Putamen (tissue), 1 donor: ENCODE results near the gene WIPI1.

ENCODE experiments used
- DNase-seq: peaks from one replicate; pipeline ENCODE4 v3.0.0-alpha.2; 2016; ENCODE audit warnings: low spot score

WIPI1 gene

DNA sequence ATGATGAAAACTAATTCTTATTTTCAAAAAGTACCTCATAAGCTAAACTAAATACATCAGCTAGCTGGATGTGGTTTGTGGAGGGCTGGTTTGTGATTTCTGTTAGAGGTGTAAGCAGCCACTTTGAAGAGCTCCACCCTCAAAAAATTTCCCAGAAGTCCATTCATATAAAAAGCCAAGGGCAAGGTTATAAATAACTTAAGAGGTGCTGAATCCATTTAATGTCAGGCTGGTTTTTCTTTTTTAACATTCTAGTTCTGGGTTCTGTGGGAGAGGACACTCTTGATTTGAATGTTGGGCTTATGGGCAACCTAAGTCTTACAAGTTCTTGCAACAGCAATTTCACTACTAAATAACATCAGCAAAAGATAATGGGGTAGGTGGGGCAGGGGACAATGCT is 3.4 kb upstream of the WIPI1 start:
- no peak for DNase-seq

DNA sequence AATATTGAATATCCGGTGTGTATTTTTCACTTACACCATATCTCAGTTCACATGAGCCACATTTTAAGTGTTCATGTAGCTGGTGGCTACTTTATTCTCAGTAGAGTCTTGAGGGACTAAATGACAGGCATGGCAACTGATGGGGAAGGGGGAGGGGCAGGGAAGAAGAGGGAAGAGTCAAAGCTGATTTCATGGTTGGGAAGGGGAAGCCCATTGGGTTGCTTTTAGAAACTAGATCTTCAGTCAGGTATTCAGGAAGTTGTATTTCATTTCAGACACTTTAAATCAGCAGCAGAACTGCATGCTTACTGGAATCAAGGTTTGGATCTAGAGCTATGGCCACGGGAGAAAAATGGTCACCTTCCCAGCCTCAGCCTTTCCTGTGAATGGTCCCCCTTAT is 2.9 kb upstream of the WIPI1 start:
- DNase-seq = no peak

DNA sequence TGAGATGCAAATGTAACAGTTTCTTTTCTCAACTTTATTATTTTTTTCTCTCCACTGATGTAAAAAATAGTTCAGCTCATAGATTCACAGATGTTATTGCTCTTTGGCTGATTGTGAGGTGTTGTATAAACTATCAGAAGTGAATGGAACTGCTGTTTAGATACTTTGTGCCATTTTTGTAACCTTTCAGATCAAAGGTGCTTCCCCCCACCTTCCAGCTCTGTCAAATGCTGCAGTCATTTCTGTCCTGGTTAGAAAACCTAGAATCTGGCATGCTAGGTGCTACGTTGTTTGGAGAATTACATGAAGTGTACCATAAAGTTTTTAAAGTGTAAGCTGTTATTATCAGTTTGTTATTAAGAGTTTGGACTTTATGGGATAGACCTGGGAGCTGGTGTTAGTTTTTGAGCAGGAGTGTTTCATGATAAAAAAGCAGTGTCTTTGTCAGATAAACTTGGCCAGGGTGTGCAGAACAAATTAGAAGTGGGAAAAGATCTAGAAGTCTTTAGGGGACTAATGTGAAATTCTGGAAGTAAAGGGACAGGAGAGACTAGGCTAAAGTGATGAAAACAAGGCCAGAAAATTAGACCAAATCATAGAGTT is 1.8 kb upstream of the WIPI1 start:
- DNase-seq = no peak

DNA sequence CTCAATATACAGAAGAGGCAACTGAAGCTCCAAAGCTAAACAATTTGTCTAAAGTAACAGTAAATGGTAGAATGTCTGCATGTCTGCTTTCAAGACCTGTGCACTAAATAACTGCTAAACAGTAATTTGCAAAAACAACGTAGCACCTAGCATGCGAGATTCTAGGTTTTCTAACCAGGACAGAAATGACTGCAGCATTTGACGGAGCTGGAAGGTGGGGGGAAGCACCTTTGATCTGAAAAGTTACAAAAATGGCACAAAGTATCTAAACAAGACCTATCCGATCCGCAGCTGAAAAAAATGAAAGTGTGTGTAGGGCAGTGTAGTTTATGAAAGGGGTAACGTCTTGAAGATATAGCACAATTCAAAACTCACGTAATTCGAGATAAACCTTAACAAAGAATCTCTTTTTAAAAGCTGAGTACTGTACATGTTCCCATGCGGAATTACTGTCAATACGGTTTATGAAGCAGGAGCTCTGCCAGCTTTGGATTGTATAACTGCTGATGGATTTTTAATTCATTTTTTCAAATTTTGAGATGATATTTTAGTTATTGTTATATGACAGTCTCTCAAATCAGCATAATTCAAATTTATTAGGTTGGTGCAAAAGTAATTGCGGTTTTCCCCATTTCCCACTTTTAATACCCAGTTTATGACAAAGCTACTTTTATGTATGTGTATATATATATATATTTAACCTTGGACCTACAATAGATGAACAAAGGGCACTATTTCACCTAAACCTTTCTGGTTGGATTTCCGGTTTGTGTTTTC is 1.2 kb upstream of the WIPI1 start:
- DNase-seq = no peak

DNA sequence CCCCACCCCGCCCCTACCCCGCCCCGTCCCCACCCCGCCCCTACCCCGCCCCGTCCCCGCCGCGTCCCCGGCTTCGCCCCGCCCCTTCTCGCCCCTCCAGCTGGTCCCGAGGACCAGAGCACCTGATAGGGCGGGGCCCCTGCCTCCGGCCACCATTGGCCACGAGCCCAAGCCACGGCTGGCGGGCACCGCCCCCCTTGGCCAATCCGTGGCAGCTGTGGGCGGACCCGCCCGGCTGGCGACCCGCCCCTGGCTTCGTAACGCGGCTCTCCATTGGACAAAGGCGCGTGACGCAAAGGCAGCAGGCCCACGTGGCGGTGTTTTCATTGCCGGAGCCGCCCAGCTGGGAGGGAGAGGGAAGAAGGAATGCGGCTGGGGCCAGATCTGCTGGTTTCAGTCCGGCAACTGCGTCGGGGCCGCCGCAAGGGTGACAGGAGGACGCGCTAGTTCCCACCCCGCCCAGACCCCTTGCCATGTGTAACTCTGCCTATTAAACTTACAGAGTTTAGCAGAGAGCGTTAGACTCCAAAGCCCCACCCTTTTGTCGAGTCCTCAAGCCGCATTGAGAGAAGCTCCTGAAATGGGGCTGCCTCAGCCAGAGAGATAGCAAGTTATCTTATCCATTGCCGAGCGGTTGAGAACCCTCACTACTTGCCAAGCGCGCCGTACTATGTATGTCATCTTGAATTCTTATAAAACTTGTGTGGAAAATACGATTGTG is 403 bp upstream of the WIPI1 start:
- peak; percentile 99 for DNase-seq

DNA sequence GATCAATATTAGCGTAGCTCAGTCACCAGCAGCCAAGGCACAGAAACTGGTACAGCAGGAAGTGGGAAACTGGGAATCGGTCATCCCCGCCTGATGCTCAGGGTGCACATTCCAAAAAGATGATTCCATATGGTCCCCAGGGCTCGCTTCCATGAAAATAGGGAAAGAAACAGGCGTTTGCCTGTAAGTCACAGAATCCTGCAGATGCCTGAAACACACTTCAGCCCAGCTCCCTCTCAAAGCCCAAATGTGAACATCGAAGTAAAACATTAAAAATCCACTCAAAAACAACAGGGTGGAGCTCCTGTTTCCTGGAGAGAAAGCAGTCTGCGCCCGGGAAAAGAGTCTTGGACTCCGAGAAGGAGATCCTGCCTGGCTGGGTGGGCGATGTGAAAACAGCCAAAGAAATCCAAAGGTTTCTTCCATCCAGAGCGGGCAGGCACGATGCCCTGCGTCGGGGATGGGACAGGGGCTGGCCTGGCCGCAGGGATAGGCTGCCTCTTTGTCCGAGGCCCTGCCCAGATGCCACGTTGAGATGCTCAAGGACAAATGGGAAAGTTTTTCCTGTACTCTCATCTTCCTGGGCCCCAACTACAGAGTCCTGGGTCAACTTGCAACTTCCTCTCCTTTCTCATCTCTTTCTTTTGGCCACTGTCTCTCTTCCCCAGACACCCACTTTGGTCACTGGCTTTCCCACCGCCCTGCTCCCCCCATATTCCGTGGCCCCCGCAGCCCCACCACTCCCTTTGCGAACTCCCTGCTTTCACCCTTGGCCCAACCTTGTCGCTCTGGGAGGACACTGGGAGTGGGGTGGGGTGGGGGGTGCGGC is 743 bp downstream of the WIPI1 start:
- DNase-seq = peak; percentile 74

DNA sequence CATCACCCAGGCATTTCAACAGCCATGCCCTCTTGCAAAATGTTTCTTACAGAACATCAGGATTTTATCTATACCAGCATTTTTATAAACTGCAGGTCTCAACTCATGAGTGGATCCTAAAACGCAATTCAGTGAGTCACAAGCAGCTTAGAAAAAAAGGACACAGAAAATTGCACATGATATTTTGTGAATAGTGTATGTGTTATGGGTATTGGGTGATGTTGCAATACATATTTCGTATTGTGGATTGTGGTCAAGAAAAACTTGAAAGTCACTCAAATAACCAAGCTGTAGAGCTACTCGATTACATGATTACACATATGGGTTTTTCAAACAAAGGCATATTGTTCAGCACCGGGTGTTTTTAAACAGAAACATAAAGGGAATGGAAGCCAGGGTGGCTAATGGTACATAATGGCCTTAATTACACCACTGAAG is 1.4 kb downstream of the WIPI1 start:
- DNase-seq = no peak

DNA sequence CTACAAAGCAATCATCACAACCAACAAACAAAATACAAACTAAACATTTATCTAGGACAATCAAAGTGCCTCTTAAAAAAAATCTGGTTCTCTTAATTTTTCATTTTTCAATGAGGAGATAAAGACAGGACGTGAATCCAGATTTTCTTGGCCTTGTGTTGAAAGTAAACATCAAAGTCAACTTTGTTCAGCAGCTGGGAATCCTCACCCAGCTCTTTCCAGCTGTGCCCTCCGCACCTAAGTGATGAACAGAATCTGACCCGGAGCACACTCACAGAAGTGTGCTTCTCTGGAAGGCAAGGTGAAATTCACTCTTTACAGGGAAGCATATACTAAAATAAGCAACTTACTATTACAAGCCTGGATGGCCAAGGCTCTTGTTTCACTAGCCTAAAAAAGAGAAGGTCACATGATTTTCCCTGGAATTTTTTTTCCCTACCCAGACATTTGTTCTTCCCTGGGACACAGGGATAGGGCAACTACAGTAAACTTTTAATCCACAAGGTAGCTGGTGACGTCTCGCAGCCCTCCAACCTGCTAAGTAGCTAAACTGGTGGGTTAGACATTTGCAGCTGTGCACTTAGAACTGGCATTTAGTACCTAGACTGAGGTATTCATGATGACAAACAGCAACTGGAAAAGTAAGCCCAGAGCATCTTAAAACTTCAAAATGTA is 3.2 kb downstream of the WIPI1 start:
- no peak for DNase-seq

DNA sequence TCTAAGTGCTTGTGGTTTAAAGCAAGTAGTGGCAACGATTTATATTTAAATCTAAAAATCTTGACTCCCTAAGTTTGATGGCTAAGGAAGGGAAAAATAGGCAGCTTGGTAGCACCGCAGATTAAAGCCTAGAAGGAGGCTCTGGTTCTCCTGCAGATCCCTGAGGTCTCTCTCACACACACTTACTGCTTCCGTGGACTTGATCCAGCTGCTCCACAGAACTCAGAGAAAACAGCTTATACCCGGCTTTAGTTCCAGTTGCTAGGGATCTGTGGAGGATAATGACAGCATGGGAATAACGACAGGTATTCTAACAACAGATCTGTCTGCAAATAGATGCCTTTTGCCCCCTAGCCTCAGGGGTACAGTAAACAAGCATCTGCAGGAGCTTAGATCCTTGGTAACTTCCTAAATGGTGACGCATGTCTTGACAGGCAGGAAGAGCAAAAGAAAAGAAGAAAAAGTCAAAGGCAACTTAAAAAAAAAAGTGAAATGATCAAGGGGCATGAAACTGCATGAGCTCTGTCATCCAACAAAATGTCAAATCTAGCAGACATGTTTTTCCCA is 4.5 kb downstream of the WIPI1 start:
- no peak for DNase-seq

DNA sequence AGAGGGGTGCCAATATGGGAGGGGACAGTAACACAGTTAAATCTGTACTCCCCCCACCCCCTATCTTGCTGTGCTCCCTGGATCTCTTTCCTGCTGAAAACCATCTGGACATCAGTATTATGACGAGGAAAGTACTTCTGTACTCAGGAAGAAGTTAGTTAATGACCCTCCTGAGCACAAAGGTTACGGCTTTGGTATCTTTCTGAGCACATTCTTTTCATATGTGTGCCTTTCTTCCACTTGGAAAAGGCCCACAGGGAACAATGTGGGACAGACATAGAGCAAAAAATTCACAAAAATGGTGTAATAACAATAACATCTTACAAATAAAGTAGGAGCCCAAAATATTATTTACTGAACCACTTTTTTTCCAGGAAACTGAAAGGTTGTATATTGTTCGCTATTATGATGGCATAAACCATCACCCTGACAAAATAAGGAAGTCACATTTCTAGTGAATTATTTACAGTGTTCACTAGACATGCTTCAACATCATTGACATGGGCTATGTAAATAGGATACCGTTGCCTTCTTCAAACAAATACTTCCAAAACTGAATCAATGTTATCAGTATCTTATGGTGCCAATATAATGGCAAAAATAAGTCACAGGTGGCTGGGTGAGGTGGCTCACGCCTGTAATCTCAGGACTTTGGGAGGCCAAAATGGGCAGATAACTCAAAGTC is 5.5 kb downstream of the WIPI1 start:
- no peak for DNase-seq

DNA sequence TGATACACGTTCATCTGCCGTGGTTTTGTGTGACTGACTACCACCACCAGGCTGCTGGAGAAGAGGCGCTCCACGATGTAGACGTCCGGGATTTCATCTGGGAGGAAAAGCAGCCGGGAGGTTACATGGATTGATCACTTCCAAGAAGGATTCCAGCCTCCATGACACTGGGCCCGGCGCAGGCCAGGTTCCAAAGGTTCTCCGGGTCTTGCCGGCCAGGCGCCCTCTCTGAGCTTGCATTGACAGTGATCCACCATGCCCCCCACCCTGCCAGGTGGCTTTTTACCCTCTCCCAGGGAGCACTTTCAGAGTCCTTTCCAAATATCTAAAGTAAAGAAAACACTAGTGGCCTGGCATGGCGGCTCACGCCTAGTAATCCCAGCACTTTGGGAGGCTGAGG is 6.5 kb downstream of the WIPI1 start:
- no peak for DNase-seq

DNA sequence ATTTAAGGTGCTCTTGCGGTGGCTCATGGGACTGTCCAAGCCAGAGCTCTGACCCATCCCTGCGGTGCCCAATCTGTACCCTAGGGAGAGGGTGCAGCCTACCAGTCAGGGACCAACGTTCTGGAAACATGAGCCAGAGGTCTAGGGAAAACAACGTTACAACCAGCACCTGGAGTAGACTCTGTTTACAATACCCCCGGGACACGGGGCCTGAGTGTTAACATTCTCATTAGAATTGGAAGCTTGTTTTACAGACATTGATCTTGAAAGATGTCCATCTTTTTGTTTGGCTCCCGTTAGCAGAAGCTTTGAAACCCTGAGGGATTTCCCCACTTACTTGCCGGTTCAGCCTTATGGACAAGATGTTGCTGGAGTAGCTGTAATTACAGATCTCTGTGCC is 6.9 kb downstream of the WIPI1 start:
- DNase-seq = no peak

DNA sequence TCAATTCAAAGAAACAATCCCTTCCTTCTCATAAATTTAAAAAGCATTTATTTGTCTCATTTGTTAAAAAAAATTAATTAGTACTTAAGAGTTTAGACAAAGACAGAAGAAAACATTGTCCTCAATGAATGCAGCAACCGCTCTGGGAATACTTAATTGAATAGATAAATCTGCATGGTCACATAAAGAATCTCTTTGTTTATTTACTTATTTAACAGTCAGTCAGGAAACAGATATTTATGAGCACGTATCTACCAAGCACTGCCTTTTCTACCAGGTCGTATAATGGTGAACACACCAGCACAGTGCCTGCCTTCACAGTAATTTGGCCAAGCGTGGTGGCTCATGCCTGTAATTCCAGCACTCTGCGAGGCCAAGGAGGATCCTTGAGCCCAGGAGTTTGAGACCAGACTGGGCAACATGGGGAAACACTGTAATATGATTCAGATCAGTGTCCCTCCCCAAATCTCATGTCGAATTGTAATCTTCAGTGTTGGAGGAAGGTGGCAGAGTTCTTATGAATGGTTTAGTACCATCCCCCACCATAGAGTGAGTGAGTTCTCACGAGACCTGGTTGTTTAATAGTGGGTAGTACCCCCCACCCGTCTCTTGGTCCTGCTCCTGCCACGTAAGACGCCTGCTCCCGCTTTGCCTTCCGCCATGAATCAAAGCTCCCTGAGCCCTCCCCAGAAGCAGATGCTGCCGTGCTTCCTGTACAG is 8.1 kb downstream of the WIPI1 start:
- DNase-seq = no peak

DNA sequence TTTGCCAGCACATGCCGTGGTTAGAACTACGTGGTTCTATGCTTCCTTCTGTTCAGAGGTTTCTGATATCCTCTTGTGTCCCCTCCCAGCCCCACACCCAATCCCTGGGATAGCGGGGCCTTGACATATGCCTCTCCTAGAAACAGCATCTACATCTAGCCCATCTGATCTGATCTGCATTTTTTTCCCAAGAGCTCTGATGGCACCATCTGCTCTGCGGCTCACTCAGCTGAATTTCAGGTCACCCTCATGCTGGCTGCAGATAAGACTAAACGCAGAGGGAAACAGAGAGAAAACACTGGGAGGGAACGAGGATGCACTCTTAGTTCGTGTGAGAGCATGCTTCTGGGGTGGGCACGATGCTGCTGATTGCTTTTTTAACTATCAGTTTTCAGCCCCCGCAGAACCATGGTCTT is 10.7 kb downstream of the WIPI1 start:
- DNase-seq = no peak

DNA sequence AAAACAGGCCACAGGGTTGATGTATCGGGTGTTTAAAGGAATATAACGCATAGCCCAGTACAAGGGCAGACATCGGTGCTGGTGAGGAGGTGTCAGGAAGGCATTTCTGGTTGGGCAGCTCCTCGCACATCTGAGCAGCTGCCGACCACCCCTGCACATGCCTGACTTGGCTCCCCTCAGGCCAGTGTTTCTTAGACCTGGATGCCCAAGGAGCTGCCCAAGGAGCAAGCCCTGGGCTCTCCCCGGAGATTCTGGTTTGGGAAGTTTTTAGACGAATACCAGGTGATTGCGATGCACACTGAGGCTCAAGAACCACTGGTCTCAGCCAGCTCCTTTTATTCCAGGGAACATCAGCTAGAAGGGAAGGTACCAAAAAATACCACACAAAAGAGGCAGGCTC is 11.6 kb downstream of the WIPI1 start:
- DNase-seq = no peak

DNA sequence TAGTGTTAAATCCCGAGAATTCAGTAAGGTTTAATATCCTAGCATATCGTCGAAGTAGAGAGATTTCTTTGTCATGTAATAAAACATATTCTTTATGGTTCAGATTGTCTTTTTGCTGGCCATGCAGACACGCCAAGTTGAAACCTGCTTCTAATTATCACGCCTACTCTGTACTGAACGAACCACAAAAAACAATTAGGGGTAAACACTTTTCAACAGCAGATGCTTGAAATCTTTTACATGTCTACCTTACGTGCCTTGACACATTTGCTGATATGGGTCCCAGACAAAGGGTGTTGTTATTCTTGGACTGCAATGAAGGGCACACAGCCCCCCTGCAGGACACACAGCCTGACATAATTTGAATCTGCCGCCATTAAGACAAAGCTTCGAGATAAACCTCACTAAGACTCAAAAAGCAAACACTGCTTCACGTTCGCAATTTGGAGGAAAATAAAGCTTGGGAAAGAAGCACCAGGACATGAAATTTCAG is 13.3 kb downstream of the WIPI1 start:
- no peak for DNase-seq

DNA sequence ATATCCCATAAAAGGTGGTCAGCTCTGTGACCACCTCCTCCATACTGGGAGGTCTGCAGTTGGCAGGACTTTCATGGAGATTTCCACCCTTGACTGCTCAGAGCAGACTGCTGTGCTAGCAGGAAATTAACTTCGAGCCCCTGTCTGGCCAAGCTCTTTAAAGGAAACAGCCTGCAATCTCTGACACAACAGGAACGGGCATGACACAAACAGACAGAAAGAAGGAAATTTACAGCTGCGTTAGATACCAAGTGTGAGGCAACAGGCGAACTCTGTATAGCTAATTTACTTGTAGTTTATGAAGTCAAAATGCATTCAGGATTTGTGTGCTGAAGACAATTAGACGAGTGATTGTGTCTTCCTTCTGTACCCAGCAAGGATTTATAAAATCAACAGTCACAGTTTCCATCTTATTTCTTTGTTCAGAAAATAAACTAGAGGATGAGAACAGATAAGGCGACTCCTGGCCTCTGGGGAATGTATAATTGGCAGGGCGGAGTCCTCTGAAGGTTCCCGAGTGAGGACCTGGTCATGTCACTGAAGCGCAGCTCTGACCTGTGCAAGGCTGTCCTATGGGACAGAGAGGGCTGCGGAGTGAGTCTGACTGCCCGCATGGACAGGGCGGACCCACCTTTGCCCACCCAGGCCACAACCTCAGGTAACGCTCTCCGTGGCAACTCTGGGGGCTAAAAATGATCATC is 16.1 kb downstream of the WIPI1 start:
- DNase-seq = no peak

DNA sequence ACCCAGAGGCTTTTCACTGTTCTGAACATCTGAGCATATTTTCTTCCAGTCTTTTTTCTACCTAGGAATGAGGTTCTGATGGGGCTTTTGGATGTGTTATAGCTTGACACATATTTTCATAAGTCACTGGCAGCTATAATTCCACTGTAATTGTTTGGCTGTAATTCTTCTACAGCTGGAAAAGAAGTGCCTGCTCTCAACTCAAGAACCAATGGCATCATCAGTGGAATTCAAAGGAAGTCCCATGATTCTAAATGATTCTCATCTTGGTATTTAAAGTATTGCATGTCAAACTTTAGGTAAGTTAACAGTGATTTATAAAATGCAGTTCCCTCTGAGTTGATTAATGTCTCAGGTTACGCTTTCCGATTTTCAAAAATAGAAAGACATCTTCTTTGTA is 16.8 kb downstream of the WIPI1 start:
- no peak for DNase-seq

DNA sequence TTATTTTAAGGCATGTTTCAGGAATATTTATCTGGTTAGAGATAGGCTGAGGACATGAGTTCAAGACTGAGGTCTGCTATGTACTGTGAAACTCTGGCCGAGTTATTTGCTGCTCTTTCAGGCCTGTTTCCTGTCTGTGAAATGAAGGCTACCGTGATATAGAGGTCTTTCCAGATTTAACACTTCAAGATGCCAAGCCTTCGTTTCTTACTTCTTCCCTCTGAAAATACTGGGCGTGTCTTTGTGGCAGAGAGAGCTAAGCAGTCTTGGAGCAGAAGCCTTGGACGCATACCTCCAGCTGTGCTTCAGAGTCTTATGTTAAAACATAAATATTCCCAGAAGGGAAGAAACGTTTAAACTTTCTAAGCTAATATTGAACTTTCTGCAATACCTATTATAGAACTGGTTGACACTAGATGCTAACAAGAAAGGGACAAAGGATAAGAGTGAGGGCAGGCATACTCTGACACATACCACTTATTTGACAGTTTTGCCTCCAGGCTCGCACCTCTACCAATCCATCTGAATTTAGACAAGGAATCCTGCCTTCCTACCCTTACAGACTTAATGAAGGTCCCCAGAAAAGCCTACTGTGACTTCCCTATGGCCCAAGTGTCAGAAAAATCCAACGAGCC is 17.5 kb downstream of the WIPI1 start:
- DNase-seq = no peak
